ENCODE results near the gene CPEB2. TPM values are rescaled to one million over a fixed set of nuclear protein-coding genes. Genes with fewer than 3 reads are reported as not detected.

Gene CPEB2
- total and polyA plus RNA-seq, 10 donors = 3.2 to 21.8 (median 15.4) TPM

- no peak for DNase-seq
- Histone ChIP-seq H3K27ac (no peak overlapping the region), H3K27me3 (replicated peaks in 1 of 7) (no peaks in the 10 kb centered on the region), H3K4me3 (no peak overlapping the region), H3K4me1 (no peaks in the 10 kb centered on the region), H3K9me3 (no peaks in the 10 kb centered on the region), H3K36me3 (peaks cover 0 to 98% (median 43%) of the 10 kb centered on the region in 6 donors)
- intact Hi-C loops (cut with DNase I; ENCODE audit: low total_unique reads) = no loop called here
- TF ChIP-seq CTCF (IDR thresholded peaks at IDR 0.05 in 8 of 11, conservative IDR thresholded peaks at IDR 0.05 in 3 of 11) (no peak), POLR2A (IDR thresholded peaks at IDR 0.05) (no peak), POLR2AphosphoS5 (IDR thresholded peaks at IDR 0.05) (no peak)
- WGBS, 5 donors = 94 to 100% (median 96%) methylated on average over 2 of the region's 2 CpGs
These were observed 57.9 kb downstream of the CPEB2 start for GRCh38 chr4:15060213-15060612.

GRCh38 chr4:15063341-15063740 is 61.1 kb downstream of the CPEB2 start:
- intact Hi-C loops (cut with DNase I; ENCODE audit: low total_unique reads) = no loop called here
- no peak overlapping the region for H3K4me3 ChIP-seq
- TF ChIP-seq POLR2A (IDR thresholded peaks at IDR 0.05) (no peak), POLR2AphosphoS5 (IDR thresholded peaks at IDR 0.05) (no peak), CTCF (IDR thresholded peaks at IDR 0.05 in 8 of 11, conservative IDR thresholded peaks at IDR 0.05 in 3 of 11) (no peak)
- H3K36me3 ChIP-seq = peaks cover 0 to 98% (median 52%) of the 10 kb centered on the region in 6 donors
- H3K27ac ChIP-seq = no peak overlapping the region
- H3K9me3 ChIP-seq = no peaks in the 10 kb centered on the region
- H3K27me3 ChIP-seq (replicated peaks in 1 of 7) = no peaks in the 10 kb centered on the region
- no peaks in the 10 kb centered on the region for H3K4me1 ChIP-seq
- DNase-seq = no peak
- WGBS, 5 donors = 92 to 97% (median 95%) methylated on average over 6 of the region's 6 CpGs

GRCh38 chr4:15065516-15065915 is 63.2 kb downstream of the CPEB2 start:
- 87 to 96% (median 93%) methylated on average over 5 of the region's 5 CpGs for WGBS, 5 donors
- H3K9me3 ChIP-seq = no peaks in the 10 kb centered on the region
- H3K27ac ChIP-seq = no peak overlapping the region
- intact Hi-C loops (cut with DNase I; ENCODE audit: low total_unique reads) = no loop called here
- peaks cover 0 to 81% (median 39%) of the 10 kb centered on the region in 6 donors for H3K36me3 ChIP-seq
- no peaks in the 10 kb centered on the region for H3K27me3 ChIP-seq (replicated peaks in 1 of 7)
- TF ChIP-seq POLR2A (IDR thresholded peaks at IDR 0.05) (no peak), POLR2AphosphoS5 (IDR thresholded peaks at IDR 0.05) (no peak), CTCF (IDR thresholded peaks at IDR 0.05 in 8 of 11, conservative IDR thresholded peaks at IDR 0.05 in 3 of 11) (no peak)
- DNase-seq = no peak
- H3K4me1 ChIP-seq = no peaks in the 10 kb centered on the region
- no peak overlapping the region for H3K4me3 ChIP-seq

- Histone ChIP-seq H3K27ac (no peak overlapping the region), H3K4me1 (no peaks in the 10 kb centered on the region)
- 94 to 97% (median 96%) methylated on average over 7 of the region's 7 CpGs for WGBS, 5 donors
These were observed 63.9 kb downstream of the CPEB2 start for GRCh38 chr4:15066140-15066539.

More at GRCh38 chr4:15066140-15066539, 63.9 kb downstream of the CPEB2 start:
- H3K9me3 ChIP-seq = no peaks in the 10 kb centered on the region
- no peak for TF ChIP-seq CTCF (IDR thresholded peaks at IDR 0.05 in 8 of 11, conservative IDR thresholded peaks at IDR 0.05 in 3 of 11)
- no peak for TF ChIP-seq POLR2AphosphoS5 (IDR thresholded peaks at IDR 0.05)
- TF ChIP-seq POLR2A (IDR thresholded peaks at IDR 0.05) = no peak
- no peak overlapping the region for H3K4me3 ChIP-seq
- no peak for DNase-seq
- H3K36me3 ChIP-seq = peaks cover 0 to 81% (median 36%) of the 10 kb centered on the region in 6 donors
- H3K27me3 ChIP-seq (replicated peaks in 1 of 7) = no peaks in the 10 kb centered on the region
- intact Hi-C loops (cut with DNase I; ENCODE audit: low total_unique reads) = no loop called here
